HUES6 (cell line): ENCODE data around the gene MMEL1.

Source experiments
- H3K27ac ChIP-seq: 2 replicates; pipeline ENCODE4 v1.7.0; 2013; ENCODE audit warnings: low read depth, mild to moderate bottlenecking, low read length, inconsistent platforms
- H3K27me3 ChIP-seq: 2 replicates; pipeline ENCODE4 v1.6.1; 2013; ENCODE audit warnings: low read length; ENCODE audit not compliant: control insufficient read depth, insufficient read depth
- H3K36me3 ChIP-seq: 2 replicates; pipeline ENCODE4 v1.6.1; 2013; ENCODE audit warnings: low read length; ENCODE audit not compliant: control insufficient read depth, insufficient read depth
- H3K4me1 ChIP-seq: 2 replicates; pipeline ENCODE4 v1.6.1; 2013; ENCODE audit warnings: low read length; ENCODE audit not compliant: control insufficient read depth, insufficient read depth
- H3K4me3 ChIP-seq: 2 replicates; pipeline ENCODE4 v1.5.1; 2013; ENCODE audit warnings: low read depth, low read length
- H3K9ac ChIP-seq: one replicate; pipeline ENCODE4 v1.6.1; 2013; ENCODE audit warnings: mild to moderate bottlenecking, low read length
- H3K9me3 ChIP-seq: 2 replicates; pipeline ENCODE4 v1.6.1; 2013; ENCODE audit warnings: low read depth, low read length; ENCODE audit not compliant: control insufficient read depth, insufficient read depth

MMEL1 gene

GRCh38 chr1:2564006-2564814 lies 68.6 kb downstream of the MMEL1 start:
- Histone ChIP-seq H3K9me3 (no peaks in the 10 kb centered on the region), H3K27me3 (no peaks in the 10 kb centered on the region; the same call in 1 of the 2 replicates), H3K4me3 (no peak overlapping the region), H3K9ac (no peak overlapping the region), H3K4me1 (no peaks in the 10 kb centered on the region; the same call in 1 of the 2 replicates), H3K27ac (no peak overlapping the region), H3K36me3 (no peaks in the 10 kb centered on the region)

- no peaks in the 10 kb centered on the region; the same call in 1 of the 2 replicates for H3K4me1 ChIP-seq
- no peaks in the 10 kb centered on the region for H3K9me3 ChIP-seq
- no peak overlapping the region for H3K27ac ChIP-seq
- H3K4me3 ChIP-seq = no peak overlapping the region
- no peaks in the 10 kb centered on the region for H3K36me3 ChIP-seq
- no peak overlapping the region for H3K9ac ChIP-seq
- H3K27me3 ChIP-seq = no peaks in the 10 kb centered on the region
Measured at GRCh38 chr1:2563205-2563604, 69.6 kb downstream of the MMEL1 start.

GRCh38 chr1:2561898-2562895 lies 70.6 kb downstream of the MMEL1 start:
- H3K4me3 ChIP-seq = no peak overlapping the region
- H3K9ac ChIP-seq = no peak overlapping the region
- no peaks in the 10 kb centered on the region for H3K9me3 ChIP-seq
- no peaks in the 10 kb centered on the region for H3K27me3 ChIP-seq
- no peaks in the 10 kb centered on the region for H3K36me3 ChIP-seq
- no peak overlapping the region for H3K27ac ChIP-seq
- H3K4me1 ChIP-seq = no peaks in the 10 kb centered on the region; the same call in 1 of the 2 replicates

GRCh38 chr1:2561446-2561845 lies 71.4 kb downstream of the MMEL1 start:
- Histone ChIP-seq H3K4me1 (peaks cover 4% of the 10 kb centered on the region), H3K9ac (no peak overlapping the region), H3K36me3 (no peaks in the 10 kb centered on the region), H3K27me3 (no peaks in the 10 kb centered on the region), H3K9me3 (no peaks in the 10 kb centered on the region), H3K4me3 (no peak overlapping the region), H3K27ac (no peak overlapping the region)

GRCh38 chr1:2560299-2561073 lies 72.3 kb downstream of the MMEL1 start:
- peaks cover 10% of the 10 kb centered on the region for H3K4me1 ChIP-seq
- no peaks in the 10 kb centered on the region for H3K9me3 ChIP-seq
- H3K27me3 ChIP-seq = no peaks in the 10 kb centered on the region
- H3K9ac ChIP-seq = no peak overlapping the region
- no peaks in the 10 kb centered on the region for H3K36me3 ChIP-seq
- no peak overlapping the region for H3K27ac ChIP-seq
- no peak overlapping the region for H3K4me3 ChIP-seq

- no peaks in the 10 kb centered on the region for H3K27me3 ChIP-seq
- H3K36me3 ChIP-seq = no peaks in the 10 kb centered on the region
- no peak overlapping the region for H3K9ac ChIP-seq
- H3K9me3 ChIP-seq = no peaks in the 10 kb centered on the region
- H3K4me3 ChIP-seq = no peak overlapping the region
- peaks cover 10% of the 10 kb centered on the region for H3K4me1 ChIP-seq
- no peak overlapping the region for H3K27ac ChIP-seq
Measured at GRCh38 chr1:2559509-2560298, 73.1 kb downstream of the MMEL1 start.

- H3K9ac ChIP-seq = no peak overlapping the region
- no peak overlapping the region for H3K4me3 ChIP-seq
- no peaks in the 10 kb centered on the region for H3K9me3 ChIP-seq
- no peaks in the 10 kb centered on the region for H3K27me3 ChIP-seq
- no peak overlapping the region for H3K27ac ChIP-seq
- H3K4me1 ChIP-seq = peaks cover 10% of the 10 kb centered on the region
- H3K36me3 ChIP-seq = no peaks in the 10 kb centered on the region
Measured at GRCh38 chr1:2558861-2559260, 74.0 kb downstream of the MMEL1 start.

- Histone ChIP-seq H3K27ac (no peak overlapping the region), H3K27me3 (no peaks in the 10 kb centered on the region), H3K9me3 (no peaks in the 10 kb centered on the region), H3K4me1 (peaks cover 10% of the 10 kb centered on the region), H3K4me3 (no peak overlapping the region), H3K36me3 (no peaks in the 10 kb centered on the region), H3K9ac (no peak overlapping the region)
Measured at GRCh38 chr1:2558420-2558819, 74.4 kb downstream of the MMEL1 start.

- Histone ChIP-seq H3K36me3 (no peaks in the 10 kb centered on the region), H3K9me3 (no peaks in the 10 kb centered on the region), H3K27me3 (no peaks in the 10 kb centered on the region), H3K4me1 (peaks cover 10% of the 10 kb centered on the region), H3K27ac (no peak overlapping the region), H3K4me3 (no peak overlapping the region), H3K9ac (no peak overlapping the region)
Measured at GRCh38 chr1:2557482-2558400, 75.1 kb downstream of the MMEL1 start.
